ENCODE results near the gene SLIT3.

SLIT3 gene

GRCh38 chr5:169098331-169099121 is 202.4 kb downstream of the SLIT3 start:
- DNase-seq = no peak

GRCh38 chr5:169097374-169098326 is 203.3 kb downstream of the SLIT3 start:
- no peak for DNase-seq

GRCh38 chr5:169095976-169096375 is 205.0 kb downstream of the SLIT3 start:
- DNase-seq = no peak

GRCh38 chr5:169095410-169095960 is 205.5 kb downstream of the SLIT3 start:
- DNase-seq = no peak

DNA sequence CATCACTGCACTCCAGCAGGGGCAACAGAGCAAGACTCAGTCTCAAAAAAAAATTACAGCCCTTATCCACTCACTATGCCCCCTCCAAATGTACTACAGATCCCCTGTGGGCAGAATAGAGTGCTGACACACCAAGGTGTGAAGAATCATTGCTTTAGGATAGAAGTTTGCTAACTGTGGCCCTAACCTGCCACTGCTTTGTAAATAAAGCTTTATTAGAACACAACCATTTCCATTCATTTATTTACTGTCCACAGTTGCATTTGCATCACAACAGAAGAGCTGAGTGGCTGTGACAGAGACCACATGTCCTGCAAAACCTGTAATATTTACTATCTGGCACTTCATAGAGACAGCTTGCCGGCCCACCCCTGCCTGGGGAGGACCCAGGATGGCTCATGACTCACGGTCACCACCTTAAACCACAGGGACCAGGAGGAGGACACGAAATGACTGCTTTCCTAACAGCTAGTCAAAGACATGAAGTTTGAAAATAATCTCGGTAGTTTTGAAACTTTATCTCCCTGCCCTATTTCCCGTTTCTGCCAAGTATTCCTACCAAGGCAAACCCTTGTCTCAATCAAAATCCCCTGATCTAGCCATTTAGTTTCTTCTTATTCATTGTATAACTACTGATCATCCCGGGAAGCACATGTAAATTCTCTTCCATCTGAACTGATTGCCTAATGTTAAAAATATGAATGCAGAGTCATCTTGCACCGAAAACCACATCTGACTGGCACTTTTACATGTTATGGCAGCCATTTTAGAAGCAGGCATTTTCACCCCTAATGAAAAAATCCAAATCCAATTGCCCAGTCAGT is 206.1 kb downstream of the SLIT3 start:
- no peak for DNase-seq

GRCh38 chr5:169091396-169091980 is 209.5 kb downstream of the SLIT3 start:
- DNase-seq = no peak

- DNase-seq = no peak
These were observed 211.6 kb downstream of the SLIT3 start for GRCh38 chr5:169089343-169089742.

- DNase-seq = no peak
These were observed 212.8 kb downstream of the SLIT3 start for GRCh38 chr5:169088028-169088725.

- no peak for DNase-seq
These were observed 215.3 kb downstream of the SLIT3 start for GRCh38 chr5:169085636-169086035.

DNA sequence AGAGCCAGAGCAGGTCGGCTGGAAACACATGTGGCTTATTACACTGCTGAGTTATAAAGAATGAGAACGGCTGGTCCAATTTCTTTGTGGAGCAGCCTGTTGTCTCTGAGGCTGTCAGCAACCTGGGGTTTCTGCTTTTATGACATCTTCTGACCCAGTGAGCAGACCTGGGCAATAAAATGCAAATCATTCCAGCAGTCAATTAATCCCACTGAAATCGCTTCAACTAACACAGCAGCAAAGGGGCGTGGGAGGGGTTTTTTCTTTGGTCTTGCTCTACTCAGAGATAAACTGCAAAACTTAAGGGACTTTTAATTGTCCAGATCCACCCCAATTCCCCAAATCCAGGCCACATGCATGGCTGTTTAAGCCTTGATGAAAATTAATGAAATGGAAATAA is 215.7 kb downstream of the SLIT3 start:
- DNase-seq = no peak

DNA sequence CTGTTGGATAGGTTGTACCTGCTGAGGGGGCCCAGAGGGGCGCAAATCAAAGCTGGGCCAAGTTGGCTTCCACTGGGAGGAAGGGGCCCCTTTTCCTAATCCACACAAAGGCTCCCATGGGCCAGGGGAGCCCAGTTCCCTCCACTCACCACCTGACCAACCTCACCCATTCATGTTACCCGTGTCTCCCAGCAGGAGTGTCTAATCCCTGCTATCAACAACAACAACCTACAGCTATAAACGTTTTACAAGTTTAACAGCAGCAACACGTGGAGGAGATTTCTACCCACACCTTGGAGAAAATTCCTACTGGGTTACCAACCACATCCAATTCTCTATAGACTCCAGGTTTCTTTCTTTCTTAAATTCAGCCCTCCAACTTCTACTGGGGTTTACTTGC is 216.2 kb downstream of the SLIT3 start:
- DNase-seq = no peak

DNA sequence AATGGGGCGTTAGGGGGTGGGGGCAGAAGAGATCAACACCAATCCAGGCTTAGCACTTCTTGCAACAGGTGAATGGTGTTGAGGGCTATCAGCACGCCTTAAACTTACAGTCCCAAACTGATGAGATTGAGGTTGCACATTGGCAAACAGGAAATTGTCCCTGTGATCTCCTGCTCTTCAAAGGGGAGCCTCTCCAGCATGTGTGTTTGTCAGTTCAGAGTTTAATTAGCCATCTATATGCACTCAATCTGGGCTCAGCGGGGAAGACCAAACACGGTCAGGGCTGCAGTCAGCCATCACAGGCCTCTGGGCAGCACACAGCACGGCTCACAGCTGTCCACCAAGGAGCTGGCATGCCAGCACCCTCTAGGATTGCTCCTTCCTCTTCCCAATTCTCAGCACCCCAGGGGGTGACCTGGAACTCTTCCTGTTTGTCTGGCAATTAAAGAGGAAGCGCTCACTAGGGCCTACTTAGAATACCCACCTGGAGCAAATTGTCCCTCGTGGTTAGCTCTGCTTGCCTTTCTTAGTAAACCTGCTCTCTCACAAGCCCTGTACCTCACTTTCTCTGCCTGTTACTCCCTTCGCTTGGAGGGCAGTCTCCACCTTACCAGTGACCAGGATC is 217.4 kb downstream of the SLIT3 start:
- no peak for DNase-seq

- DNase-seq = no peak
These were observed 219.8 kb downstream of the SLIT3 start for GRCh38 chr5:169081000-169081724.

- DNase-seq = no peak
These were observed 220.5 kb downstream of the SLIT3 start for GRCh38 chr5:169080448-169080911.

GRCh38 chr5:169079697-169080096 is 221.2 kb downstream of the SLIT3 start:
- no peak for DNase-seq

DNA sequence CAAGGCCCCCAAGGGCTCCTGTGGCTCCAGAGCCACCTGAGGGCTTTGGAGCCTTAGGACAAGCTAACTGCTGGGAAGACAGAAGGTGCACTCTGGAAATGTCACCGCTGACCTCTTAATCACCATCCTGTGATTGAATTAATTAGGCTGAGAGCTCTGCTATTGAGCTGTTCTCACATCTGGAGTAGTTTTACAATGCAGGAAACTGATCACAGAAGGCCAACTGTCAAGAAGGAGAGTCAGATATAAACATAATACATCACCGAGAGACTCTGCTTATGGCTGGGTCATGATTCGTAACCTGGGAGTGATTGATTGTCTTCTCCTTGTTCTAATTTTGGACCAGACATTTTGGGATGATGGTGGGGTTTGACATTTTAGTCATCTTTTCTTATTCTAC is 226.1 kb downstream of the SLIT3 start:
- no peak for DNase-seq

DNA sequence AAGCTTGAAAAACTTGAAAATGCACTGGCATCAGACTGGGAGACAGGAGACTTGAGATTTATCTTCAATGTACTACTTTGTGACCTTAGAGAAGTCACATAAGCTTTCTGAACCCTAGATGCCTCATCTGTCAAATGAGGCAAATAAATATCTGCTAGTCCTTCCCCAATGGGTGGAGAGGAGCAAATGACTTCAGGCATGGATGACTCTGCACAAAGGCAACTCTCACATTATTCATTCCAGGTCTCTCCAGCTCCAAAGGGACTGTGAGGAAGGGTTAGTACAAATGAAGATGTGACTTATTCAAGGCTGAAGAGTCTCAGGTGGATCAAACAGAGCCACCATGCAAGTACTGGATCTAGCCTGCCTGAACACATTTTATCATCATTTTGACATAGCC is 228.7 kb downstream of the SLIT3 start:
- DNase-seq = no peak

DNA sequence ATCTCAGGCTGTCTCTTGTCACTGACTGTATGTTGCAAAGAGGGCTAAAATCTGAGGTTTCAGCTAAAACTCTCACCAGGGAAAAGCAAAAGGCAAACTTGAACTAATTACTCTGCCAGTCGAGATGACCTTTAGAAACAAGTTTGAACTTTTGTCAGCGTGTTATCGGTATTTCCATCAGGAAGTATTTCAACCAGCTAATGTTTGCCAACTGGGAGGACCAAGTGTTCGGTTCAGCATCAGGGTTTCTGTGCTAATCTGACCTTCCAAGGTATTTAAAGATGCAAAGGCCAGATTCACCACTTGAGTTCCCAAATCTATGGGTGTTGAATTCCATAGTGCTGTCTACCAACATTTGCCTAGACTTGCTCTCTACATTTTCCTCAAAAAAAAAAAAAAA is 230.5 kb downstream of the SLIT3 start:
- no peak for DNase-seq

DNA sequence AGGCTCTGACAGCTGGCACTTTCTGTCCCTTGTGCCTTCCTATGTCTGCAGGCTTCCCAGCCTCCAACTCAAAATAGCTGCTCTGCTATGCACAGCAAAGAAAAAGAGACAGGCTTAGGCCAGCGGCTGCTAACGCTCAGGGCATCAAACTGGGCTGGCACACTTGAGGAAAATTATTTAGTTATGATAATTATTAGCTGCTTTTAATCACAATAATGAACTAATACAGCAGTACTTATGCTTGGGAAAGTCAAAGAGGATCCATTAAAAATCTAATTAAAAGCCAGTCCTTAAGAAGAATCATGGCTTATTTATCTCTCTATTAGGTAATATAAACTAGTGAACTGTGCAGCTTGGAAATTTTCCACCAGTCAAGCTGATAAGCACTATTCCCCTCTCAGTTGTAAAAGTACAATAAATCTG is 233.2 kb downstream of the SLIT3 start:
- DNase-seq = no peak

GRCh38 chr5:169065400-169065799 is 235.5 kb downstream of the SLIT3 start:
- no peak for DNase-seq

Measured in activated CD8-positive, alpha-beta memory T cell treated with anti-CD3 and anti-CD28 coated beads, Interleukin-2, amount 50 U/mL, for 4 hours (primary cell).